Kidney (tissue), 14 donors: ENCODE measurements around the gene FAM83E. TPM values are rescaled to one million over a fixed set of nuclear protein-coding genes. Genes with fewer than 3 reads are reported as not detected.

Source experiments
- DNase-seq, 5 donors: peaks; one replicate each; pipeline ENCODE4 v3.0.0-alpha.2; 2013 to 2020
- FAIRE-seq: peaks from 2 replicates; lab custom pipeline; 2012; peaks lifted over from hg19 to GRCh38; lab: Jason Lieb, UNC
- H3K27ac ChIP-seq, 2 donors: one replicate each; pipeline ENCODE4 v1.7.0; 2013; ENCODE audit warnings: low read depth in 2 of 2, low read length in 2 of 2, inconsistent platforms in 1 of 2
- H3K27me3 ChIP-seq: one replicate; pipeline ENCODE4 v1.7.1; 2013; ENCODE audit warnings: low read length, inconsistent platforms; ENCODE audit not compliant: control insufficient read depth, insufficient read depth
- H3K36me3 ChIP-seq, 3 donors: one replicate each; pipeline versions ENCODE4 v1.7.0 to v1.7.1; 2013; ENCODE audit warnings: low read length in 3 of 3, control low read depth in 1 of 3, inconsistent platforms in 1 of 3; ENCODE audit not compliant: insufficient read depth in 3 of 3, control insufficient read depth in 2 of 3
- H3K4me1 ChIP-seq, 3 donors: one replicate each; pipeline versions ENCODE4 v1.7.0 to v1.7.1; 2013; ENCODE audit warnings: low read length in 3 of 3, inconsistent platforms in 1 of 3, low read depth in 1 of 3; ENCODE audit not compliant: control insufficient read depth in 2 of 3, insufficient read depth in 2 of 3
- H3K4me3 ChIP-seq, 3 donors: one replicate each; pipeline versions ENCODE4 v1.7.0 to v1.8.1; 2013; ENCODE audit warnings: low read length in 3 of 3, control low read depth in 1 of 3, inconsistent platforms in 1 of 3
- H3K9ac ChIP-seq, 3 donors: one replicate each; pipeline versions ENCODE4 v1.7.0 to v1.7.1; 2013; ENCODE audit warnings: low read length in 3 of 3, control low read depth in 1 of 3, inconsistent platforms in 1 of 3
- H3K9me3 ChIP-seq, 3 donors: one replicate each; pipeline versions ENCODE4 v1.7.0 to v1.7.1; 2013; ENCODE audit warnings: low read length in 3 of 3, control low read depth in 1 of 3, inconsistent platforms in 1 of 3; ENCODE audit not compliant: control insufficient read depth in 2 of 3, insufficient read depth in 1 of 3
- intact Hi-C: fragments of 100-400 bp; cut with DNase I; formaldehyde crosslinking; loops from one replicate; pipeline ENCODE4 v1.11.1; 2022
- polyA plus RNA-seq: library from polyadenylated mRNA; stranded (reverse); fragments of 350-450 nt; fragmentation: Illumina TruSeq; extraction: RNeasy Lipid Tissue Mini Kit (QIAGEN cat#74804); gene quantifications from one replicate; pipeline ENCODE4 v1.2.3, GENCODE V29; 2014; ENCODE audit warnings: low read depth, low replicate concordance; ENCODE audit not compliant: insufficient read depth
- total RNA-seq: library from RNA; stranded (reverse); fragmentation: NEBNext Ultra II Directional; extraction: Animal tissue kit (Norgen Biotek cat#: 25700); gene quantifications from one replicate; pipeline ENCODE4 v1.2.1, GENCODE V29; 2021
- TF ChIP-seq, protein P1 (sequence below): IDR thresholded peaks from 3 replicates; pipeline ENCODE4 v1.5.1; 2012; ENCODE audit warnings: mild to moderate bottlenecking, moderate library complexity, borderline replicate concordance; ENCODE audit not compliant: insufficient read depth; ENCODE audit errors: extremely low read depth
- donor health status: control.
- donor health status: control.
- donor health status: control.
- donor health status: control.
- donor health status: control.
- donor health status: DM: yes; HTN: yes; CAD: no.
- donor health status: Normal renal cell carcinoma (clear cell type).

The FAM83E gene
- total and polyA plus RNA-seq, 2 donors from 2014 or later: 0.41 to 15.9 TPM

DNA sequence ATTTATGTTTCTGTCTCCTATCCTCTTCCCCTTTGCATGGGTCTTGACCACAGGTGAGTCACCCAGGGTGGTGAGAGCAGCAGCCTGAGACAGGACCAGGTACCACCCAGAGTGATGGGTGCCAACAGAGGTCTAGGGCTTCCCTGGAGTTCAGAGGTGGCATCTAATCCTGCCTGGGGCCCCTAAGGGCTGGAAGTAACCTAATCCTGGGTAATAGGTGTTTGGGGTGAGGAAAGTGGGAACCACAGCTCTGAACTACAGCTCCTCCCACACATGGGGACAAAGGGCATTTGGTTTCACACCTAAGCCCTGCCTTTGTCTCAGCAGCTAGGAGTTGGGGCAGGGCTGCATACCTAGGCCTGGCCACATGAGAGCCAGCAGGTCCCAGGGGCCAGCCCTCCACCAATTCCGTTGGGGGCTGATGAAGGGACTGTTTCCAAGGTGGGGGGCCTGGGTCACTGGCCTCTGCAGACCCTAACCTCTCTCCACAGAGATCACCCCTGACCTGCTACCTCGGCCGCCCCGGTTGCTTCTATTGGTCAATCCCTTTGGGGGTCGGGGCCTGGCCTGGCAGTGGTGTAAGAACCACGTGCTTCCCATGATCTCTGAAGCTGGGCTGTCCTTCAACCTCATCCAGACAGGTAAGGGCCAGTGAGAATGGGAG, 12.5 kb upstream of the FAM83E start:
- no peak overlapping the region for H3K9ac ChIP-seq
- no peak overlapping the region for H3K4me3 ChIP-seq
- DNase-seq (peak in 2 of 5 donors; percentile 60 to 79), FAIRE-seq (no peak)
- no peaks in the 10 kb centered on the region for H3K27me3 ChIP-seq
- intact Hi-C loops: no loop called here
- TF ChIP-seq, protein P1, sequence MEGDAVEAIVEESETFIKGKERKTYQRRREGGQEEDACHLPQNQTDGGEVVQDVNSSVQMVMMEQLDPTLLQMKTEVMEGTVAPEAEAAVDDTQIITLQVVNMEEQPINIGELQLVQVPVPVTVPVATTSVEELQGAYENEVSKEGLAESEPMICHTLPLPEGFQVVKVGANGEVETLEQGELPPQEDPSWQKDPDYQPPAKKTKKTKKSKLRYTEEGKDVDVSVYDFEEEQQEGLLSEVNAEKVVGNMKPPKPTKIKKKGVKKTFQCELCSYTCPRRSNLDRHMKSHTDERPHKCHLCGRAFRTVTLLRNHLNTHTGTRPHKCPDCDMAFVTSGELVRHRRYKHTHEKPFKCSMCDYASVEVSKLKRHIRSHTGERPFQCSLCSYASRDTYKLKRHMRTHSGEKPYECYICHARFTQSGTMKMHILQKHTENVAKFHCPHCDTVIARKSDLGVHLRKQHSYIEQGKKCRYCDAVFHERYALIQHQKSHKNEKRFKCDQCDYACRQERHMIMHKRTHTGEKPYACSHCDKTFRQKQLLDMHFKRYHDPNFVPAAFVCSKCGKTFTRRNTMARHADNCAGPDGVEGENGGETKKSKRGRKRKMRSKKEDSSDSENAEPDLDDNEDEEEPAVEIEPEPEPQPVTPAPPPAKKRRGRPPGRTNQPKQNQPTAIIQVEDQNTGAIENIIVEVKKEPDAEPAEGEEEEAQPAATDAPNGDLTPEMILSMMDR: no peak
- peak overlapping the region in 1 of 2 donors; percentile 4 for H3K27ac ChIP-seq
- H3K4me1 ChIP-seq: peaks cover 3 to 21% (median 10%) of the 10 kb centered on the region in 3 donors
- no peaks in the 10 kb centered on the region for H3K9me3 ChIP-seq
- H3K36me3 ChIP-seq: peaks cover 0 to 9% (median 3%) of the 10 kb centered on the region in 3 donors

DNA sequence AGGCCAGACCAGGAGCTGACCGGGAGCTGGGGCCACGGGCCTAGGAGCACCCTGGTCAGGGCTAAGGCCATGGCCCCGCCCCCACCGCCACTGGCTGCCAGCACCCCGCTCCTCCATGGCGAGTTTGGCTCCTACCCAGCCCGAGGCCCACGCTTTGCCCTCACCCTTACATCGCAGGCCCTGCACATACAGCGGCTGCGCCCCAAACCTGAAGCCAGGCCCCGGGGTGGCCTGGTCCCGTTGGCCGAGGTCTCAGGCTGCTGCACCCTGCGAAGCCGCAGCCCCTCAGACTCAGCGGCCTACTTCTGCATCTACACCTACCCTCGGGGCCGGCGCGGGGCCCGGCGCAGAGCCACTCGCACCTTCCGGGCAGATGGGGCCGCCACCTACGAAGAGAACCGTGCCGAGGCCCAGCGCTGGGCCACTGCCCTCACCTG, 11.0 kb upstream of the FAM83E start:
- Histone ChIP-seq H3K4me3 (peak overlapping the region in 1 of 3 donors; percentile 78), H3K9ac (no peak overlapping the region), H3K9me3 (no peaks in the 10 kb centered on the region), H3K36me3 (peaks cover 0 to 4% (median 0%) of the 10 kb centered on the region in 3 donors), H3K27me3 (no peaks in the 10 kb centered on the region), H3K4me1 (peaks cover 3 to 17% (median 10%) of the 10 kb centered on the region in 3 donors), H3K27ac (no peak overlapping the region)
- TF ChIP-seq, protein P1: no peak
- peak in 2 of 5 donors; percentile 71 to 75 for DNase-seq
- intact Hi-C loops: no loop called here
- FAIRE-seq: no peak

DNA sequence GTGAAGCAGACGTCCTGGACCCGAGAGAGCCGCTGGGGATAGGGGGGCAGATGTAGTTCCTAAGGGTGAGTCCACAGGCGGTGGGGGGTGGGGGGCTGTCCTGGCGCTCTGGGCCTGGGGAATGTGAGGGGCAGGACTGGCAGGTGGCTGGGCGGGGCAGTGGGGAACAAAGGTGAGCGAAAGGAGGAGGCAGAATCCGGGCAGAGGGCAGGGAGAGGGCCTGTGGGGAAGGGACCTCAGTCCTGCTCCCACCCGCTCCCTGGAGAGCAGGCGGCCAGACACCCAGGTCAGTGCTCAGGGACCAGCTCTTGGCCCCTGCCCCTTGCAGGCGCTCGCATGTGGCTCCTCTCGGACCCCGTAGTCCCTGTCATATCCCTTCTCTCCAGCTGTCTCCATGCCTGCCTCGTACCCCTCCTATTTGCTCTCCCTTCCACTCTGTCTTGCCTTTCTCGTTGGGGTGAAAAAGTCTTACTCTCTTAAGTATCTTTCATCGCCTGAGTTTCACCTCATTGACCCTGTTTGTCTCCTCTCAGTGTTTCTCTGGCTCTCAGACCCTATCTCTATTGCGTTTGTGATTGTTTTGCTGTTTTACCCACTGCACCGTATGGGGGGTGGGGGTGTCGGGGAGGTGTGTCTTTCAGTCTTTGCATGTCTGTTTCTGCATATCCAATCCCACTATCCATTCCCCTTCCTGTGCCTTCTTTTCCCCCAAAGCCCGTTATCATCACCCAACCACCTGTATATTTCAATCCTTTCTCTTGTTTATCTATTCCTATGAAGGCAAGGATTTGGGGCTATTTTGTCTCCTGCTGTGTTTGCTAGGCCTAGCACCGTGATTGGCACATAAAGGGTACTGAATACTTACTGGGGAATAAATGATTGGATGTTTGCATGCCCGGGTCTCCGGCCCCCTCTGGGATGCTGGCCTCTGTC, 10.2 kb upstream of the FAM83E start:
- peaks cover 3 to 16% (median 9%) of the 10 kb centered on the region in 3 donors for H3K4me1 ChIP-seq
- DNase-seq: peak in 4 of 5 donors; percentile 42 to 88 (median 69)
- peak overlapping the region; percentile 9 to 78 (median 67) for H3K4me3 ChIP-seq

More for the DNA sequence above, 10.2 kb upstream of the FAM83E start:
- FAIRE-seq: no peak
- intact Hi-C loops: no loop called here
- Histone ChIP-seq H3K27ac (peak overlapping the region; percentile 78 to 85), H3K27me3 (no peaks in the 10 kb centered on the region), H3K9ac (peak overlapping the region; percentile 1 to 81 (median 41)), H3K36me3 (peaks cover 0 to 4% (median 0%) of the 10 kb centered on the region in 3 donors), H3K9me3 (no peaks in the 10 kb centered on the region)
- TF ChIP-seq, protein P1: no peak
